ENCODE measurements around the gene CRNKL1. TPM values are rescaled to one million over a fixed set of nuclear protein-coding genes. Genes with fewer than 3 reads are reported as not detected.

The CRNKL1 gene
- total RNA-seq, 1 donor from 2014 or later = 2.2 TPM

GRCh38 chr20:20084296-20084752, 32.1 kb upstream of the CRNKL1 start:
- no peaks in the 10 kb centered on the region for H3K27me3 ChIP-seq
- no peaks in the 10 kb centered on the region for H3K36me3 ChIP-seq
- no peak for TF ChIP-seq CTCF (IDR thresholded peaks at IDR 0.05)
- no peak overlapping the region for H3K4me3 ChIP-seq
- peaks cover 5 to 17% of the 10 kb centered on the region in 2 donors for H3K4me1 ChIP-seq
- H3K27ac ChIP-seq = peak overlapping the region; percentile 82
- DNase-seq (ENCODE audit: low spot score in 2 of 2) = no peak
- no peaks in the 10 kb centered on the region for H3K9me3 ChIP-seq
- intact Hi-C loops (cut with DNase I) = loop anchor here (1.0 to 10.0 kb wide), 4 partner anchors 54 to 483 kb away; partner anchors contain the start of gene INSM1

GRCh38 chr20:20083807-20084206, 31.5 kb upstream of the CRNKL1 start:
- no peak overlapping the region for H3K4me3 ChIP-seq
- intact Hi-C loops (cut with DNase I) = loop anchor here (1.0 to 10.0 kb wide), 4 partner anchors 55 to 483 kb away; partner anchors contain the start of gene INSM1
- peaks cover 5 to 17% of the 10 kb centered on the region in 2 donors for H3K4me1 ChIP-seq
- peak; percentile 36 to 64 (median 47) for TF ChIP-seq CTCF (IDR thresholded peaks at IDR 0.05)
- no peaks in the 10 kb centered on the region for H3K27me3 ChIP-seq
- H3K36me3 ChIP-seq = no peaks in the 10 kb centered on the region
- H3K9me3 ChIP-seq = no peaks in the 10 kb centered on the region
- DNase-seq (ENCODE audit: low spot score in 2 of 2) = no peak
- H3K27ac ChIP-seq = peak overlapping the region; percentile 82

DNA sequence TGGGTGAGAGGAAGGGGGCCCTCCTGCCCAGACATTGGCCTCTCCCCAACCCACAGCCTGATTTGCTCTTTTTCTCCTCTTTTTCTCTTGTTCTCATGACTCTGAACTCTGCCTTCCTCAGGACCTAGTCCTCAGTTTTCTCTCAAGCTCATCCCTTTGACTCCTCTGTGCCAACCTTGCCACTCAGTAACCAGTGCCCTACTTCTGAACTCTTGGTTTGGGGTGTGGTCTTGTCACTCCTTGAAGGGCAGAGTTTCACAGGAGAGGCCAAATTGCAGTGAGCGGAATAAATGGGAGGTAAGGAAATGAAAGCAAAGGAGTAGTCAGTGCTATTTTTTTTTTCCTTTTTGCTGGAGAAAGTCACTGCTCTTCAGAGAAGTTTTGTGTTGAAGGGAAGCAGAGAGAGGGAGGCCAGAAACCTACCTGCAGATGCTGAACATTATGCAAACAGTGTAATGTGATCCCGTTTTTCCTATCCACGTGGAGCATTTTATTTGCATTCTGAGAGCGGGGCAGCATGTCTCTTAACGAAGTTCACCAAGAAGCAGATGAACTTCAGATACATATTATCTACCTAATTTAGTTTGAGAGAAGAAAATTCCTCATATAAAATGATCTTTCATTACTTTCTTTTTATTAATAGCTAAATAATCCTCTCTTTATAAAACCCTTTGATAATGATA, 27.0 kb upstream of the CRNKL1 start:
- DNase-seq (ENCODE audit: low spot score in 2 of 2) = no peak
- H3K27me3 ChIP-seq = no peaks in the 10 kb centered on the region
- H3K9me3 ChIP-seq = no peaks in the 10 kb centered on the region
- H3K27ac ChIP-seq = no peak overlapping the region
- H3K4me3 ChIP-seq = no peak overlapping the region
- H3K36me3 ChIP-seq = no peaks in the 10 kb centered on the region
- no peak for TF ChIP-seq CTCF (IDR thresholded peaks at IDR 0.05)
- intact Hi-C loops (cut with DNase I) = no loop called here
- H3K4me1 ChIP-seq = peaks cover 0 to 3% of the 10 kb centered on the region in 2 donors

DNA sequence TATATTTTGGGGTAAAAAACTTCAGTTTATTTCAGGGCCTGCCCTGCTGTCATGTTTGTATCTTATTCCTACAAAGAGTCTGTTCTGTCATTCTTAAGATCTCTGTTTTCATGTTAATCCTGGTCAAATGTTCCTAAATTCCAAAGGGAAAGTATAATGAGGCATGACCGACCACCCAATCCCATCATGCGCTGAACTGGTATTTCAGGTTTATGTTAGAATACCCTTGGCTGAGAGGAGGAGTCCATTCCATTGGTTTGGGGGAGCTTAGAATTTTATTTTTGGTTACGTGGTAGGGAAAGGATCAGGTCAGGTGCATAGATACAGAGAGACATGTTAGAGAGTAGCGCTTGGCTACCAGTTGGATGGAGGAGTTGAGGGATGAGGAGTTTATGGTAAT, 25.8 kb upstream of the CRNKL1 start:
- Histone ChIP-seq H3K4me1 (no peaks in the 10 kb centered on the region), H3K36me3 (no peaks in the 10 kb centered on the region), H3K27me3 (no peaks in the 10 kb centered on the region), H3K27ac (no peak overlapping the region), H3K4me3 (no peak overlapping the region), H3K9me3 (no peaks in the 10 kb centered on the region)
- TF ChIP-seq CTCF (IDR thresholded peaks at IDR 0.05) = no peak
- intact Hi-C loops (cut with DNase I) = no loop called here
- no peak for DNase-seq (ENCODE audit: low spot score in 2 of 2)

GRCh38 chr20:20076297-20077065, 24.2 kb upstream of the CRNKL1 start:
- Histone ChIP-seq H3K36me3 (no peaks in the 10 kb centered on the region), H3K4me3 (no peak overlapping the region), H3K27ac (no peak overlapping the region), H3K4me1 (no peaks in the 10 kb centered on the region), H3K9me3 (no peaks in the 10 kb centered on the region), H3K27me3 (no peaks in the 10 kb centered on the region)
- no peak for DNase-seq (ENCODE audit: low spot score in 2 of 2)
- intact Hi-C loops (cut with DNase I) = no loop called here
- TF ChIP-seq CTCF (IDR thresholded peaks at IDR 0.05) = no peak
